ENCODE data around the gene APC2.
"Not testable (repeated sequence)": the region's sequence is repeated elsewhere in the genome, so short reads cannot be mapped to it uniquely, and the experiment has no call there.

The APC2 gene

DNA sequence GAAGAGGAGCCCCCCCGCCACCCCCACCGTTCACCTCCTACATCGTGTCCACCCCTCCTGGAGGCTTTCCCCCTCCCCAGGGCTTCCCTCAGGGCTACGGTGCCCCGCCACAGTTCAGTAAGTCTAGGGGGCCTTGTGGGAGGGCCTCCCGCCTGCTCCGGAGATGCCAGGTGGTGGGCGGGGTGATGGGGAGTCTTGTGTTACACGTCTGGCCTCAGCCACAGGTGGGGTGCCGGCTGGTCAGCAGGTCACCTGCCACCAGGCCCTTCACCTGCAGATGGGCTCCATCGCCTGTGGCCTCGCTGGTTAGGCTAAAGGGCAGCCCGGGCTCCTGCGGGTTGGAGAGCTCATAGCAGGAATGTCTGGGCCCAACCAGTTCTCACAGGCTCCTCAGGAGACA lies 19.7 kb upstream of the APC2 start:
- DNase-seq: no peak

- no peak for DNase-seq
Measured at GRCh38 chr19:1431759-1432506, 18.0 kb upstream of the APC2 start.

DNA sequence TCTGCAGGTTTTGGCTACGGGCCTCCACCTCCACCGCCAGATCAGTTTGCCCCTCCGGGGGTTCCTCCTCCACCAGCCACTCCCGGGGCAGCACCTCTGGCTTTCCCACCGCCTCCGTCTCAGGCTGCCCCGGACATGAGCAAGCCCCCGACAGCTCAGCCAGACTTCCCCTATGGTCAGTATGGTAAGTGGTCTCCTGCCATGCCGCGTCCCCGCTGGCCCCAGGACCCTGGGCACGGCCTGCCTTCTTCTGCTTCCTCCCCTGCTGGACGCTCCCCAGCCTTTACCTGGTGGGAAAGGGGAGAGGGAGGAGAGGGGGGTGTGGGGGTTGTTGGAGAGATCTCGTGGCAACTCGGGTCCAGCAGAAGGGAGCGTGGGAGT lies 17.4 kb upstream of the APC2 start:
- DNase-seq: no peak

GRCh38 chr19:1433119-1434039 lies 16.5 kb upstream of the APC2 start:
- DNase-seq: no peak

GRCh38 chr19:1434040-1434366 lies 15.9 kb upstream of the APC2 start:
- no peak for DNase-seq

DNA sequence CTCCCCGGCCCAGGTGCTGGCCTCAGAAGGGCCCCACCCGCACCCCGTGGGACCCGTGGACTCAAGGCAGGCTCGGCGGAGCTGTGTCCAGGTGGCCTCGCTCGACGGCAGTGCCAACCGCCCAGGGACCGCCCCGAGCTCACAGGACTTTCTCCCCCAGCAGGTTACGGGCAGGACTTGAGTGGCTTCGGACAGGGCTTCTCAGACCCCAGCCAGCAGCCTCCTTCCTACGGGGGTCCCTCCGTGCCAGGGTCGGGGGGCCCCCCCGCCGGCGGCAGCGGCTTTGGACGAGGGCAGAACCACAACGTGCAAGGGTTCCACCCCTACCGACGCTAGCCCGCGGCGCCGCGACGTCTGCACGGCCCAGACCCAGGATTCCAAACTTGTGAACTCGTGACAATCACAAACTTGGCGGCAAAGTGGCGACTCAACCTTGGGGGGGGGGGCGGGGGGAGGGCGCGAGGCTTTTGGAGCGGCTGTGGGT lies 15.3 kb upstream of the APC2 start:
- no peak for DNase-seq

DNA sequence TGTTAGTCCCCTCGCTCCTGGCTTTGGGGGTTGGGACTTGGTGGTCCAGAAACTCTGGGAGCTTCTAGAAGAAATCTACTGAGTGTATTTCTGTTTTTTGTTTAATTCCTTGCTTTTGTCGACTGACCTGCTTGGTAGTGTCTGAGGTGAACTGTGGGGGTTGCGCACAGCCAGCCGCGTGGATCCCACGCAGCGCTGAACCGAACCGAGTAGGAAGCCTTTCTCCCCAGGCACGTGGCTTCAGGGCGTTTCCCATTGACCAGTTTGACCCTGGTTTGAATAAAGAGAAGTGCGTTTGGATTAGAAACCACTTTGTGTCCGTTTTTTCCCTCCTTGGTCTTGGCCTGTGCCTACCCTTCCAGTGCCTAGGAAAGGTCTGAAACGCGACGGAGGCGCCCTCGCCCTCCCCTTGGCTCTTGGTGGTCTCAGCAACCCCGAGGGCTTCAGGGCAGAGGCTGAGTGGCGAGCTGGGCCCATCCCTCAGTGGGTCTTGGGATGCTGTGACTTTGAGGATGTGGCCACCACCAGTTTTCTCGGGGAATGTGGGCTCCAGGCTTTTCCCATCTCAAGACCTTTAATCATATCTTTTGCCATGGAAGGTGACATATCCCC lies 14.4 kb upstream of the APC2 start:
- DNase-seq: no peak

DNA sequence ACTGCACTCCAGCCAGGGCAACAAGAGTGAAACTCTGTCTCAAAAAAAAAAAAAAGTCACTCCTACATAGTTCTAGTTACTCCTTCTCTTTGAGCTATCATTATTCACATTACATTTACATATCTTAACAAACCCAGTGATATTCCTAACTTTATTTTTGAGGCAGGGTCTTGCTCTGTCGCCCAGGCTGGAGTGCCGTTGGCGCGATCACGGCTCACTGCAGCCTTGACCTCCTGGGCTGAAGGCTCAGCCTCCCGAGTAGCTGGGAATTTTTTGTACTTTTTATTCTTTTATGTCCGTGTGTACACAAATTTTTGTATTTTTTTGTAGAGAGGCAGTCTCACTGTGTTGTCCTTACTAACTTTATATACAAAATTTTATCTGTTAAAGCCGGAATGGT lies 12.3 kb upstream of the APC2 start:
- DNase-seq: no peak

- peak; percentile 92 to 94 for DNase-seq
Measured at GRCh38 chr19:1438035-1438932, 11.6 kb upstream of the APC2 start, which contains the start of gene RPS15. TSS of gene RPS15 (plus strand) at chr19:1438396. CDS start at chr19:1438426, 30 bp downstream.

DNA sequence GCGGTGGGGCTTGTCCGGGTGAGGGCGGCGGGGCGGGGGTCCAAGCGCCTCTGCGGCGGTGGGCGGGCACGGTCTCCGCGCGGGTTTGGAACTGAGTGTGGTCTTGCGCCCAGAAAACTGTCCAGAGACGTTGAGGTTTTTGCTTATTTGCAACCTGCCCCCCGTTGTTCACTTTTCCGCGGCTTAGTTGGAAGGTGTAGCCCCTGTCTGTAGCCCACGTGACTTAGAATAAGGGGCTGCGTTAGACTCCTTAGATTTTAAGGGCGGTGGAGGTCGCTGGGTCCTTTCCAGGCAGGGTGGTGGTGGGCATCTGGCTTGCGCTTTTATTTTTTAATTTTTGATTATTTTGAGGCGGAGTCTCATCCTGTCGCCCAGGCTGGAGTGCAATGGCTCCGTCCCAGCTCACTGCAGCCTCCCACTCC lies 11.0 kb upstream of the APC2 start:
- no peak for DNase-seq

DNA sequence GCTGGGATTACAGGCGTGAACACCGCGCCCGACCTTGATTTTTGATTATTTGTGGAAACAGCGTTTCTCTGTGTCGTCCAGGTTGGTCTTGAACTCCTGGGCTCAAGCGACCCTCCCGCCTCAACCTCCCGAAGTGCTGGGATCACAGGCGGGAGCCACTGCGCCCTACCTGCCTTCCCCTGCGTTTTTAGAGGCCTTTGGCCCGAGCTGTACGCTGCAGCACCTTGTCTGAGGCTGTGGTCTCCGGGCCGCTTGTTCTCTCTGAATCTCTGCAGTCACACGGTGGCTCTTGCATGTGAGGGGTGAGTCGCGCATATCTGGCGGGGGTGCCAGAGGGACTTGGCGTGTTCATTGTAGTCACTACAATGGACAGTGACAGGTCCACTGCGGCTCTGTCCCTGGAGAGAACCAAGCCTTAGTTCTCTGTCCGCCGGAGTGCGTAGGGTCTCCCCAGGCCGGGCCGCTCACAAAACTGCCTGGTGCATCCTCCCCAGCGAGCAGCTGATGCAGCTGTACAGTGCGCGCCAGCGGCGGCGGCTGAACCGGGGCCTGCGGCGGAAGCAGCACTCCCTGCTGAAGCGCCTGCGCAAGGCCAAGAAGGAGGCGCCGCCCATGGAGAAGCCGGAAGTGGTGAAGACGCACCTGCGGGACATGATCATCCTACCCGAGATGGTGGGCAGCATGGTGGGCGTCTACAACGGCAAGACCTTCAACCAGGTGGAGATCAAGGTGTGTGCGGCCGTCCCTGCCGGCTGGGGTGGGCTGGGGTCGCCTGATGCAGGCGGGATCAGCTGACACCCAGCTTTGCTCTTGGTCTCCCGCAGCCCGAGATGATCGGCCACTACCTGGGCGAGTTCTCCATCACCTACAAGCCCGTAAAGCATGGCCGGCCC lies 10.2 kb upstream of the APC2 start:
- DNase-seq: not testable (repeated sequence)

DNA sequence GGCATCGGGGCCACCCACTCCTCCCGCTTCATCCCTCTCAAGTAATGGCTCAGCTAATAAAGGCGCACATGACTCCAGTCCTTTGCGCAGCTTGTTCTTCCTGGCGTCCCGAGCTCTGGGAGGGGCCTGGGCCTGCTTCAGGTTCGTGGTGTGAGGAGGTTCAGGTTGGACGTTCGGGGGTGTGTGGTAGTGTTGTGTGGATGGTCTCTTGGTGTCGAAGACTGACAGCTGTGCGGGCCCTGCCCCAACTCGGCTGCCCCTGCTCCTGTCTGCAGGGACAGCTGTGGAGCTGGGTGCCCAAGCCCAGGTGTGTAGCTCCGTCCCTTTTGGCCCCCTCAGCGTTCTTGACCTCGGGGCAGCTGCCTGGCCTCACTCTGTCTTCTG lies 9.5 kb upstream of the APC2 start:
- no peak for DNase-seq

- DNase-seq: no peak
Measured at GRCh38 chr19:1441022-1441426, 8.9 kb upstream of the APC2 start.

DNA sequence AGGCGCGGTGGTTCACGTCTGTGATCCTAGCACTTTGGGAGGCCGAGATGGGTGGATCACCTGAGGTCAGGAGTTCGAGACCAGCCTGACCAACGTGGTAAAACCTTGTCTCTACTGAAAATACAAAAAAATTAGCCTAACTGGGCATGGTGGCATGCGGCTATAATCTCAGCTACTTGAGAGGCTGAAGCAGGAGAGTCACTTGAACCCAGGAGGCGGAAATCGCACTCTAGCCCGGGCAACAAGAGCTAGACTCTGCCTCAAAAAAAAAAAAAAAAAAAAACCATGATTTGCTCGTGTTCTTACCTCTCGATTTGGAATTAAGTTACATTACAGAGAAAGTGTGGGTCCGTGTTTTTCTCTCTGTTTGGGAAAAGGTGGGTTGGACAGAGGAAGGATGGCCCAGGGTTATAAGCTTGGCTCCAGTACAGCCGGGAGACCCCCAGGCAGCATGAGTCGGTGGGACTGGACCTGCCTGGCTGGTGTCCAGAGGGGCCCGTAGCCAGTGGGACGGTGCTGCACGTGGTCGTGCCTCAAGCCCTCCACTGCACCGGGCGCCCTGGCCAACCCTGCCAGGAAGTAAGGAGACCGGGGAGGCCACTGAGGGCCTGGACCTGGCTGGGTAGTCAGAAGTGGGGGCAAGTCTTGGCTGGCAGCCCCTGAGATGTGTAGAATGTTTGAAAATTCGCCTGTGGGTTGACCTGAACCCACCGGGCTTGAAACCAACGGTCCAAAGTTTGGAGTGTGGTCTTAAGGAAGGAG lies 8.1 kb upstream of the APC2 start:
- no peak for DNase-seq

GRCh38 chr19:1445185-1445931 lies 4.6 kb upstream of the APC2 start:
- DNase-seq: peak; percentile 64 to 66

DNA sequence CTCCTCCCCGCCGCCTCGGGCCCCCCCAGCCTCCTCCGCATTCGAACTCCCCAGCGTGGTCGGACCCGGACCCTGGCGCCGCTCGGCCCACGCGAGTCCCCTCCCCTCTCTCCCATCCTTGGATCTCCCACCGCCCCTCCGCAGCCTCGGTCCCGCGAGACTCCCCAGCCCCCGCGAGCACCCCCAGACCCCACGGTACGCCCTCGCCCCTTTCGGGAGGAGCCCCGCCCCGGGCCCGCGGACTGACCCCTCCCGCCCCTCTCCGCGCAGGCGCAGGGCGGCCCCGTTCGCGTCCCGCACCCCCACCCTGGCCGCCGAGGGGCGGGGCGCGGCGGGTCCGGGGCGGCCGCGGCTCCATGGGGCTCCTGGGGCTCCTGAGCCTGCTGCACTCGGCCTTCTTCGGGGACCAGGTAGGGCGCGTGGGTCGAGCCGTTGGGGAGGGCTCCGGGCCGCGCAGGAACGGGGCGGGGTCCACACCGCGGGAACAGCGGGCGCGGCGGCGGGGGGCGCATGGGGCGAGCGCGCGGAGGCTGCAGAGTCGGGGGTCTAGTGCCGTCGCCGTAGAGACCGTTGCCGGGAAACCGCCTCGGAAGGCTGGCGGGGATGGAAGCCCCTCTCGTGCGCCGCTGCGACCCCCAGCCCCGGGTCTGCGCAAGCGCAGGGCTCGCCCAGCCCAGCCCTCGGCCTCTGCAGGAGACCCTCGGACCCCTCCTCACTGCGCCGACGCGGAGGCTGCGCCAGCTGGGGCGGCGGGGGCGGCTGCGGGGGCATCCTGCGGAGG lies 3.8 kb upstream of the APC2 start:
- no peak for DNase-seq

DNA sequence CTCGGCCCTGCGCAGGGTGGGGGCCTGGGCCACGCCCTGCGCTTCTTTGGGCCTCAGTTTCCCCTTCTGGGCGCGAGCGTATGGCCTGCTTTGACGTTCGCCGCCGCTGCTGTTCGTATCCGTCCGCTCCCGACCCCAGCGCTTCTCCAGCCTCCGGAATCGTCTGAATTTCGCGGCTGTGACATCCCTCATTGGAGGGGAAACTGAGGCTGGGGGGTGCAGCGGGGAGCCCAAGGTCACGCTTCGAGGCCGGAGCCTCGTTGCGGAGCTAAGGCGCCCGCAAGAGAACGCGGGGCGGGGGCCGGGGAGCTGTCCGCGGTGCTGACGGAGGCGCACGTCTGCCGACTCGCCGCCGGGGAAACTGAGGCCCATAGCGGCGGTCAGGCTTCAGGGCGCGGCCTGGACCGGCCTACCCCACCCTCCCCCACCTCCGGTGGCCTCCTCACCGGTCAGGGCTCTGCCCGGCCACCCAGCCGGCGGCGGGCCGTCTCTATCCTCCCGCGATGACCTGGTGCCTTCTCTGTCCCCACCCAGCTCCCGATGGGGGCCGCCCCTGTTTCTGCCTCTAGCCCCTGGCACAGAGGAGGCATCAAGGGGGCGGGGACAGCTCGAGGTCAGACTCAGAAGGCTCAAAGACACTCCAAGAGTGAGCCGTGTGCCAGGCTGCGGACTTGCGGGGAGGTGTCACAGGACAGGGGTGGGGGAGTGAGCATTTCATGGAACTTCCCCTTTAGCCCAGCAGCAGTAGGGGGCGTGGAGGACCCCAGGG lies 3.0 kb upstream of the APC2 start:
- no peak for DNase-seq

DNA sequence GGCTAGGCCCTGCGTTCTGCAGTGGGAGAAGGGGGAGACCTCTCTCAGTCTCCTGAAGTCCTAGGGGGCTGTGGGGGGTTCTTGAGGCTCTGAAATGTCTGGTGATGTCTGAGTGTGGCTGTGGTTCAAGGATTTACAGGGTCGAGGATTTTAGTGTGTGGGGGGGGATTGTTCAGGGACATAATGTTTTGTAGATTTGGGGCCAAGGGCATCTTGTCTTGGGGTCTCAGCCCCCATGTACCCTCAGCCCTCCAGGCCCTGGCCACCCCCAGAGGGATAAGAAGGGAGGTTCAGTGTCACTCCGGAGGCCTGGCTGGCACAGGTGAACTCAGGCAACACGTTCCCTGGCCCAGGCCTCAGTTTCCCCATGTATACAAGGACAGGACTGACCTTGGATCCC lies 2.4 kb upstream of the APC2 start:
- no peak for DNase-seq

Data from activated CD4-positive, alpha-beta T cell treated with anti-CD3 and anti-CD28 coated beads, Interleukin-2, amount 50 U/mL, for 4 hours (primary cell).